NCI-H2107 treated with DMSO at 0.1 percent for 48 hours (cell line): Measurements from ENCODE around the gene EPN1.
A peak's percentile ranks its signal among the peaks of the same experiment; 100 is the strongest.

Experiments
- DNase-seq: peaks from one replicate; lab custom pipeline; 2025; ENCODE audit not compliant: unreplicated experiment; lab: John Stamatoyannopoulos, UW

The EPN1 gene

DNA sequence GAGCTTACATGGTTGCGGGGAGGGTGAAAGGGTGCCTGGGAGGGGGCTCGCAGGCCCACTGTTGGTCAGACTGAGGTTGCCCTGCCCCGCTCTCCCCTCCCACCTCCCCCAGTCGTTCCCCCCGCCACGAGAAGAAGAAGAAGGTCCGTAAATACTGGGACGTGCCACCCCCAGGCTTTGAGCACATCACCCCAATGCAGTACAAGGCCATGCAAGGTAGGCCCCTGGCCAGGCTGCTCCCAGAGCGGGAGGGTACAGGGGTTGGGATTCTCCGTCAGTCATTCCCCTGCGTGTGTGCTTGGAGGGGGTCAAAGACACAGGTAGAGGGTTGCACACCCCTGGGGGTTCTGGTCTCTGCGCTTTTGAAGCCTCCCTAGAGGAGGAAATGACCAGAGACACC is 14.6 kb upstream of the EPN1 start:
- no peak for DNase-seq

DNA sequence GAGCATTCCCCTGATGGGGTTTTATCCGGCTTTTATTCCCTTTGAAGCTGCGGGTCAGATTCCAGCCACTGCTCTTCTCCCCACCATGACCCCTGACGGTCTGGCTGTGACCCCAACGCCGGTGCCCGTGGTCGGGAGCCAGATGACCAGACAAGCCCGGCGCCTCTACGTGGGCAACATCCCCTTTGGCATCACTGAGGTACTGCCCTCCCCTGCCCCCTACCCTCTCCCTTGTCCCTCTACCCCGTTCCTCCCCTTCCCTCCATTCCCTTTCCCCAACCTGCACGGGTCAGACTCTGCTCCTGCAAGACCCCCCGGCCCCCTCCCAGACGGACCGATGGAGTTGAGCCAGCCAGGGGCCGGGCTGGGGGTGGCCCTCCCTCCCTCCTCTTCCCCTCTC is 14.0 kb upstream of the EPN1 start:
- no peak for DNase-seq

- no peak for DNase-seq
Observed at GRCh38 chr19:55661826-55662225, 13.2 kb upstream of the EPN1 start.

DNA sequence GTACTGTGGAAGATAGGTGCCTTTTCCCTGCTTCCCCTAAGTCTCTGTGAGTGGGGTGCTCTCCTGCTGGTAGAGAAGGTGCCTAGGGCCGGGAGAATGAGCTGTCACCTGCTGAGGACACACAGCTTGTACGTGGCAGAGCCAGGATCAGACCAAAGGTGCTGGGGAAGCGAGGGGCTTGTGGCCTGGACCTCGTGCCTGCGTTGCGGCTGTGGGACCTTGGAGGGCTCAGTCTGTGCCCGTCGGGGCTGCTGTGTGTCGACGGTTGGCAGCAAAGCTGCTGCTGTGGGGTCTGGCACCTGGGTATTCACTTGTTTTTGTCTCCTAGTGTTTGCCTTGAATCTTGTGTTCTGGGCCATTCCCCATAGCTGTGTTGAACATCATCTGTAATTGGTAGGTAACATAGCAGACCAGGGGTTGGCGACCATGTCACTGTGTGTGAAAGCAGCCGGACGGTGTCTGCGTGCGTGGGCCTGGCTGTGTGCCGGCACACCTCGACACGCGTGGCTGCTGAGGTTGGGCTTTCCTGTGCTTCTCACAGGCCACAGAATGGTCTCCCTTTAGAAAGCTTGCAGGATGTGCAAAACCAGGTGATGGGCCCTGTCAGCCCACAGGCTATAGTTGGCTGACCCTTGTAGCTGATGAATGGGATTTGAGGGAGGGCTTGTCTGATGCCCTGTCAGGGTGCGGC is 11.0 kb upstream of the EPN1 start:
- no peak for DNase-seq

GRCh38 chr19:55666343-55667005 is 8.6 kb upstream of the EPN1 start:
- no peak for DNase-seq

DNA sequence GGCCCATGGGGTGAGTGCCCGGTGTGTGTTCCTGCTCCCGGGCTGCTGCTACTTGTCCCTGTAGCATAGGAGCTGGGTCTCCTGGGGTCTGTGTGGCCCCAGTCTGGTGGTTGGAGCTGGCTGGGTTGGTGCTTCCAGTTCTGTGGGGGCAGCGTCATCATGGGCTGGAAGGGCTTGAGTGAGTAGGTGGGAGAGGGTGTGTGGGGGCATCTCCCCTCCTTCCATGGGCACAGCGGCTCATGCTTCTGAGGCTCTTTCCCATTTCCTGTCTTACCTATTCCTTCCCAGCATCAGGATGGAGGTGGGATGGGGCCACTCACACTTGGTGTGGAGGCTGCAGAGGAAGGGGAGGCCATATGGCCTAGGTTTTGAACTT is 8.0 kb upstream of the EPN1 start:
- DNase-seq, result no peak

- DNase-seq, result no peak
Observed at GRCh38 chr19:55667511-55667910, 7.5 kb upstream of the EPN1 start.

GRCh38 chr19:55667958-55668357 is 7.1 kb upstream of the EPN1 start:
- DNase-seq, result no peak

DNA sequence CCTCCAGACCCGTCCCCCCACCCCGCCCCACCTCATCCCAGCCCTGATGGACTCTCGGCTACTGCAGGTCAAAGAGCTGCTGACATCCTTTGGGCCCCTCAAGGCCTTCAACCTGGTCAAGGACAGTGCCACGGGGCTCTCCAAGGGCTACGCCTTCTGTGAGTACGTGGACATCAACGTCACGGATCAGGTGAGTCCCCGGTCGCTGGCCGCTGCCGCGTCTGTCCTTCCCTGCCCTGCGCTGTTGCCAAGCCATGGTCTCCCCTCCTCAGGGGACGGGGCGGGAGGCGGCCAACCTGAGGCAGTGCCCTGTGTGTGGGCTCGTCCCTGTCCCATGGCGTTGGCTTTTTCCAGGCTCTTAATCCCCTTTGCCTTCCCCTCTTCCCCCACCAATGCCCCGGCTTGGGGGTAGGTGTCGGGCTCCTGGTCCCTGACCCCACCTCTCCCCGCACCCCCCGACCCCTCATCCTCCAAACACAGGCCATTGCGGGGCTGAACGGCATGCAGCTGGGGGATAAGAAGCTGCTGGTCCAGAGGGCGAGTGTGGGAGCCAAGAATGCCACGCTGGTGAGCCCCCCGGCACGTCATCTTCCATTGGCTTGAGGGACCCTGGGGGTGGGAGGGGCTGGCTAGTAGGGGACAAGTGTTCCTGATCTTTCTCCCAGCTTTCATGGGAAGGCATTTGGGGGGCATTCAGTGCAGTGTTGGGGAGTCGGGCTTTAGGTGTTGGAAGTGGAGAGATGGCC is 6.2 kb upstream of the EPN1 start:
- no peak for DNase-seq

GRCh38 chr19:55669418-55670279 is 5.4 kb upstream of the EPN1 start:
- peak; percentile 83 for DNase-seq

- peak; percentile 83 for DNase-seq
Observed at GRCh38 chr19:55670280-55671053, 4.6 kb upstream of the EPN1 start.

DNA sequence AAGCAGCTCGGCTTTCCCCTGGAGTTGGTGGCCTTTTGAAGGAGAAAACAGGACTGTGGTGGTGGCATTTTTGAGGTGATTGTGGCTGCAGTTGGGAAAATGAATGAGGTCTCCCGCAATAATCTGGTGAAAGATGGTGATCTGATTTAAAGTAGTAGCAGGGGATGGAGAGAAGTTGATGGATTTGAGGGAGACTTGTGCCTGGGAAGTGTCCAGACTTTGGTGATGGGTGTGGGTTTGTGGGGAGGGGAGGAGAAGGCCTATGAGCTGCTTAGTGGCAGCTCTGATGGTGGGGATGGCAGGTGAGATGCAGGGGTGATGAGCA is 4.0 kb upstream of the EPN1 start:
- no peak for DNase-seq

- no peak for DNase-seq
Observed at GRCh38 chr19:55672418-55672817, 2.6 kb upstream of the EPN1 start.

DNA sequence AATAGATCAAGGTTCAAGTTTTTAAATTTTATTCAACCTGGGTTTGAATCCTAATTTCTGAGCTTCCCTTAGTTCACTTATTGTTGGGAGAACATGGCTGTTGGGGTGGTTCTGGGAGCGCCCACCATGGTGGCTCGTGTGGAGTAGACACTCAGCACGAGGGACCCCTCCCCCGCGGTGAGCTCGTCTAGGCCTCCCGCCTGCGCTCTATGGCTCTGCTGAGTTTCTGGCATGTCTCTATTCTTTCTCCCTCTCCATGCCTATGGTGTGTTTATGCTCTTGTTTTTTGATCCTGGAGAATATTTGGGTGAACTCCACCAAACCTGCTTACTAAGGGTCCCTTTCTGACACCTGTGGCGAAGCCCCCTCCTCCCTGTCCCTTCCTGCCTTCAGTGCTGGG is 1.6 kb upstream of the EPN1 start:
- no peak for DNase-seq

GRCh38 chr19:55673889-55674288 is 1.1 kb upstream of the EPN1 start:
- no peak for DNase-seq

- no peak for DNase-seq
Observed at GRCh38 chr19:55674459-55674840, 576 bp upstream of the EPN1 start.

- no peak for DNase-seq
Observed at GRCh38 chr19:55675661-55676354, 782 bp downstream of the EPN1 start.

DNA sequence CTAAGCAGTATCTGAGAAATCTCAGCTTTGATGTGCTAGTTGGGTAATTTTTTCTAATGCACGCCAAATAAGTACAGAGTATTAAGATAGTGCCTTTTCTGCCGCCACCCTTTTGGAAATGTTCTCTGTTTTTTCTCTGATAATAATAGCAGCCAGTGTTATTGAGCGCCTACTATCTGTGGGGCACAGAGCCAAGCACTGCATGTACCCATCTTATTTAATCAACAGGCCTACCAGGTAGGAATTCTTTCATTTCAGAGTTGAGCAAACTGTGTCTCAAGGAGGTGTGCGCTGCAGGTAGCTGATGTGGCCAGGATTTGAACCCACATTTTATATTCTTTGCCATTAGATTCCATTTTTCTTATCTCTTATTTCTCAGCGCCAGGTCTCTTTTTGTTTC is 1.4 kb downstream of the EPN1 start:
- DNase-seq, result no peak

DNA sequence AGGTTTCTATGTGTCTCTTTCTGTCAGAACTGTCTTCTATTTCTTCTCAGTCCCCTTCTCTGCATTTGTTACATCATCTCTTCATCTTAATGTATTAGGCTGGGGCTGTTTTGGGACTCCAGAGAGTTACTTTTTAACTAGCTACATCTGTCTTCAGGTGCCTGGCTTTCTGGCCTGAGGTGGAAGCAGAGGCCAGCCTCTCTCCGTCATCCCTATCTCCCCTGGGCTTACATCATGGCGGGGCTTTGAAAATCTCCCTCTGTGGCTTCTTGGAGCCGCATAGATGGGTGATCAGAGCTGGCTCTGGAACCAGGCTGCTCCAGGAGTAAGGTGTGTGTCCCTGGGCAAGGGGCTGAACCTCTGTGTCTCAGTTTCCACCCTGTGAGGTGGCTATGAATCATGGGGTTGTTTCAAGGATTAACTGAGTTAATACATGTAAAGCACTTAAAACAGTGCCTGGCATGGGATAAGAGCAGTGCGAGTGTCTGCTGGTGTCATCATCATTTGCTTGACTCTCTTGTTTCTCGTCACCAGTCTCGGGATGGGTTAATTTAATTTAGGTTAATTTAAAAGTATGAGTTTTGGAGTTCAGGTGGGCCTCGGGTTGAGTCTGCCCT is 2.0 kb downstream of the EPN1 start:
- DNase-seq, result no peak

- DNase-seq, result no peak
Observed at GRCh38 chr19:55677572-55678028, 2.6 kb downstream of the EPN1 start.
